GM15510 (cell line): Measurements from ENCODE around the gene LSM7.

ENCODE experiments used
- POLR2A ChIP-seq: IDR thresholded peaks from 3 replicates; pipeline ENCODE4 v1.6.1; 2011; ENCODE audit warnings: borderline replicate concordance; ENCODE audit not compliant: insufficient read length; ENCODE audit errors: extremely low read depth

The LSM7 gene

DNA sequence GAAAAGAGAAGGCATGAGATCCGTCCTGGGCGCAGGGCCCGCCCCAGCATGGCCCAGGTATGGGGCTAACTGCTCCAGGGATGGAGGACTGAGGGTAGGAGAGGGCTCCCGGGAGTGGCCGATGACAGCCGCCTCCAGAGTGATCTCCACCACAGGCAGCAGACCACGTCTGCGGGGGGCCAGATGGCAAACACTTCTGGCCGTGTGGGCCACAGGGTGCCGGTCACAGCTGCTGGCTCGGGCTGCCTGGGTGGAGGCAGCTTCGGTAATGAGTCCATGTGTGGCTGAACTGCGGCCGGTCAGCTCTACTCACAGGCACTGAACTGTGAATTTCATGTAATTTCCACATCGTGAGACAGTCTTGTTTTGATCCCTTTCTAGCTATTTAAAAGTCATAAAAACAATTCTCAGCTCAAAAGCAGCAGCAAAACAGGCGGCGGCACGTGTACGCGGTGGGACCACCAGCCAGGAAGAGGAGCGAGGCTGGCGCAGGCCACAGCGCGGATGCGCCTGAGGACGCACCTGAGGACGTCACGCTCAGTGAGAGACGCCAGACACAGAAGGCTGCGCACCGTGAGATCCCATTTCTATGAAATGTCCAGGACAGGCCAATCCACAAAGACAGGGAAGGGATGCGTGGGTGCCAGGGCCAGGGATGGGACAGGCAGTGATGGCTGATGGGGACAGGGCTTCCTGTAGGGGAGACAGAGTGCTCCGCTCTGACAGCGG, 4.0 kb downstream of the LSM7 start:
- TF ChIP-seq POLR2A, result no peak

DNA sequence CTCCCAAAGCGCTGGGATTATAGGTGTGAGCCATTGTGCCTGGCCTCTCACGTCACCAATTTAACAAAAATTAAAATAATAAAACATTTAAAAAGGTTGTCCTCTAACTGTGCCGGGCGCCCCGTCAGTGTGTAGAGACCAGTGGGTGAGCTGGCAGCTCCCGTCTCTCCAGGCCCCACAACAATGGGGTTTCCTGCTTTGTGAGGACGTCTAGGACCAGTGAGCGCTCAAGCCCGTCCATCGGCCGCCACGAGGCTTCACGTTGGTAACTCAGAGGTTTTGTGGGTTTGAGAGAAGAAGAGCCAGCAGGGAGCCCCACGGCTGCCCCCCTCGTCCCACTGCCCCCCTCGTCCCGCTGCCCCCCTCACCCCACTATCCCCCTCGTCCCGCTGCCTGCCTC, 4.7 kb downstream of the LSM7 start:
- TF ChIP-seq POLR2A, result no peak

DNA sequence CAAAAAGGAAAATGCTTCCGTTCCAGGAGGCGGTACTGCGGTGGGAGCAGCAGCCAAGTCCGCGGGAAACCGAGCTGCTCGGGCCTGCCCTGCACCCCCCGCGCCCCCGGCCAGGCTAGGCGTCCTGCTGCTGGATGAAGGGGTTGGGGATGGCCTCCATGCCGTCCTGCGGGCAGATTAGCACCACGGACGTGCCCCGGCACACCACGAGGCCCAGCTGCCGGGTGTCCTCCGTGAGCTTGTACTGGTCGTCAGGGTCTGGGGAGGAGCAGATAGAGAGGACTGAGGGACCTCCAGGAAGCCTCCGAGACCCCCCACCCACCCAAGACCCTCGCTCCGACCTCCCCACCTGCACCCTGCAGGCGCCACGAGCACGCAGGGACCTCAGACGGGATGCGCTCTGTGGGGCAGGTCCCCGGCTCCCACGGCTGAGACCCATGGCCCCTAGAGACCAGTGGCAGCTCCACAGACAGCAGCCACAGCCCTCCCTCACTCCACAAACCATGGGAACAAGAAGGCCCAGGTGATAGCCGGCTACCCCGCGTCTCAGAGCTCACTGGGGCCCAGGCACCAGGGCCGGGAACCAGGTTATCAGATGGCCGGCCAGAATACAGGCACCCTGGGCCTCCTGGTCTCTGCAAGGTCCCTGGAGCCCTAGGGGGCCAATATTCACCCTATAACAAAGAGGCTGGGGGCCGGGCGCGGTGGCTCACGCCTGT, 6.7 kb downstream of the LSM7 start:
- no peak for TF ChIP-seq POLR2A

DNA sequence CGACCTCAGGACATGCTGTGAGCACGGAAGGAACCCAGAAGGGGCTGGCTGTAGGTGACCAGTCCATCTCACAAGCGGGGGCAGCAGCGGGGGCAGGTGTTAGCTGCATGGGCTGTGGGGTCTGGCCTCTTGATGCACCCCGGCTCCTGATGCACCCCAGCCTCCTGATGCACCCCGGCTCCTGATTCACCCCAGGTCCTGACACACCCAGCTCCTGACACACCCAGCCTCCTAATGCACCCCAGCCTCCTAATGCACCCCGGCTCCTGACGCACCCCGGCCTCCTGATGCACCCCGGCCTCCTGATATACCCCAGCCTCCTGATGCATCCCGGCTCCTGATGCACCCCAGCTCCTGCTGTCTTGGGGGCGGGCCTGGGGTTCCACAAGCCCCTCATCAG, 7.4 kb downstream of the LSM7 start:
- TF ChIP-seq POLR2A, result no peak

- no peak for TF ChIP-seq POLR2A
These were observed 8.3 kb downstream of the LSM7 start for GRCh38 chr19:2320049-2320448.

GRCh38 chr19:2319551-2319950, 8.8 kb downstream of the LSM7 start:
- no peak for TF ChIP-seq POLR2A

GRCh38 chr19:2318923-2319322, 9.5 kb downstream of the LSM7 start:
- no peak for TF ChIP-seq POLR2A

DNA sequence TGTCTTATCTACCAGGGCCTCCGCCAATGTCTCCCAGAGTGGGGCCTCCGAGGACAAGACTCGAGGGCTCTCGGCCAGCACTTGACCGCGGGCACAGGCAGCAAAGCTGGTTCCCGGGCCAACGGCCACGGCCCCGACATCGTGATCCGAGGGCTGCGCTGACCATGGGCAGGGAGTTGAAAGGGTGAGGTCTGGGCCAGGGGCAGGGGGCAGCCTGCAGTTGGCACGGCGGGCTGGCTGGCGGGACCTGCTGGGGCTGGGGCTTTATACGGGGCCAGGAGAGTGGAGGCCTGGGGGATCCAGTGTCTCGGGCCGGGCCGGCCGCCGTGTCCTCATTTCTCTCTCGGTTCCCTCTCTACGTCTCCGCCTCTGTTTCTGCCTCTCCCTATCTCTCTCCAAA, 10.6 kb downstream of the LSM7 start:
- no peak for TF ChIP-seq POLR2A

DNA sequence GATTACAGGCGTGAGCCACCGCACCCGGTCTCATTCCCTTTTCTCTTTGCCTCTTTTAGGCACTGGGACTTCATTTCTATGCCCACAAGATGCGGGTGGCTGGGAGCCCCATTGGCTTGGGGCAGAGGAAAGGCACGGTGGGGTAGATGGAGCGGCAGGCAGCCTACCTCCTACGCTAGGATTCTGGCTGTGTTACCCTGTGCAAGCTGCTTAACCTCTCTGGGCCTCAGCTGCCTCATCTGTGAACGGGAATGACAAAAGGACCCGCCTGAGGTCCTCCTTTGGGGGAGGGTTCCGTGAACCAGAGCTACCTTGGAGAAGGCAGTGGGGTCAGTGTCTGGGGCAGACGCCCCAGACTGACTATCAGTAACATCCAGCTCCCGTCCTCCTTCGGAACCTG, 11.1 kb downstream of the LSM7 start:
- TF ChIP-seq POLR2A, result no peak

GRCh38 chr19:2315818-2316353, 12.5 kb downstream of the LSM7 start:
- TF ChIP-seq POLR2A, result no peak

- no peak for TF ChIP-seq POLR2A
These were observed 13.1 kb downstream of the LSM7 start for GRCh38 chr19:2315121-2315817.

DNA sequence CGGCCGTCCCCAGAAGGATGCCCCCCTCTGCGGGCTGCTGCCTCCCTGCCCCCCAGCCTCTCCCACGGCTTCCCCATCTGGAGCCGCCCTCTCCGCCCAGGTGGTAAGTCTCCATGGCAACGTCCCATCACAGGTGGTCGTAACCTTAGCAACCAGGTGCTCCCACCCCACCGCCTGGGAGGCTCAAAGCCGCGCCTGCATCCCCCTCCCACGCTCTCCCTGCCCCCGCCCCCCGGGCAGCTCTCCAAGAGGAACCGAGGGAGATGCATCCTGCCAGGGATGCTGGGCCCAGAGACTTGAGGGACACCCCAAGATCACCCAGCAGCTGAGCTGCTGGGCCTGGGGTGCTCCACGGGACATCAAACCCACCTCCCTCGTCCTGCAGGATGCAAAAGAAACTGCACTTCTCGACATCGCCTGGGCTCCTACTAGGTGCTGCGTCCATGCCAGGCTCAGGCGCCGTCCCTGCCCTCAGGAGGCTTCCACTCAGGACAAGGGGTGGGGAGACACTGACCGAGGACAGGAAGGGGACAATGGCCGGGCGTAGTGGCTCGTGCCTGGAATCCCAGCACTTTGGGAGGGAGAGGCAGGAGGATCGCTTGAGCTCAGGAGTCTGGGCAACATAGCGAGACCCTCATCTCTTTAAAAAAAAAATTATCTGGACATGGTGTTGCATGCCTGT, 15.4 kb downstream of the LSM7 start:
- no peak for TF ChIP-seq POLR2A

DNA sequence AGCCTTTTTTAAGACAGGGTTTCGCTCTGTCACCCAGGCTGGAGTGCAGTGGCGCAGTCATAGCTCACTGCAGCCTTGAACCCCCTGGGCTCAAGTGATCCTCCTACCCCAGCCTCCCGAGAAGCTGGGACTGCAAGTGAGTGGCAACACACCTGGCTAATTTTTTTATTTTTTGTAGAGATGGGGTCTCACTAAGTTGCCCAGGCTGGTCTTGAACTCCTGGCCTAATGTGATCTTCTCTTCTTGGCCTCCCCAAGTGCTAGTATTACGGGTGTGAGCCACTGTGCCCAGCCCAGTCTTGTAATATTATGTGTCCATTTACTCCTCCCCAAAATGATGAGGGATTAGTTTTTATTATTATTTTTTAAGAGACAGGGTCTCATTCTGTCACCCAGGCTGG, 17.3 kb downstream of the LSM7 start:
- no peak for TF ChIP-seq POLR2A

GRCh38 chr19:2309734-2310362, 18.5 kb downstream of the LSM7 start:
- TF ChIP-seq POLR2A, result no peak
